ENCODE measurements around the gene CDY2B. TPM values are rescaled to one million over a fixed set of nuclear protein-coding genes. Genes with fewer than 3 reads are reported as not detected.
"Not testable (repeated sequence)": the region's sequence is repeated elsewhere in the genome, so short reads cannot be mapped to it uniquely, and the experiment has no call there.

The CDY2B gene
- total RNA-seq, result not detected

- CTCF ChIA-PET; H3K4me1 Mint-ChIP-seq (ENCODE audit: low read depth); H3K4me3 Mint-ChIP-seq; DNase-seq; H3K9me3 Mint-ChIP-seq; H3K36me3 Mint-ChIP-seq (ENCODE audit: low read depth); H3K27me3 Mint-ChIP-seq (ENCODE audit: low read depth); intact Hi-C loops (cut with micrococcal nuclease); H3K27ac Mint-ChIP-seq: not testable (repeated sequence)
Observed at GRCh38 chrY:17880120-17880519, at the start of gene CDY2B. TSS of gene CDY2B (minus strand) at chrY:17880220. CDS start at chrY:17879892, 328 bp downstream.

GRCh38 chrY:17908009-17908408, 28.0 kb upstream of the CDY2B start:
- not testable (repeated sequence) for H3K4me1 Mint-ChIP-seq (ENCODE audit: low read depth); H3K9me3 Mint-ChIP-seq; H3K27ac Mint-ChIP-seq

GRCh38 chrY:17907351-17907750, 27.3 kb upstream of the CDY2B start:
- H3K4me3 Mint-ChIP-seq; H3K27ac Mint-ChIP-seq; H3K9me3 Mint-ChIP-seq; H3K36me3 Mint-ChIP-seq (ENCODE audit: low read depth); CTCF ChIA-PET; H3K27me3 Mint-ChIP-seq (ENCODE audit: low read depth); DNase-seq; H3K4me1 Mint-ChIP-seq (ENCODE audit: low read depth); intact Hi-C loops (cut with micrococcal nuclease): not testable (repeated sequence)

More at GRCh38 chrY:17908009-17908408, 28.0 kb upstream of the CDY2B start:
- H3K27me3 Mint-ChIP-seq (ENCODE audit: low read depth); H3K4me3 Mint-ChIP-seq; DNase-seq; CTCF ChIA-PET; intact Hi-C loops (cut with micrococcal nuclease); H3K36me3 Mint-ChIP-seq (ENCODE audit: low read depth): not testable (repeated sequence)

GRCh38 chrY:17881697-17882096, 1.7 kb upstream of the CDY2B start:
- intact Hi-C loops (cut with micrococcal nuclease); H3K27ac Mint-ChIP-seq; DNase-seq; H3K4me1 Mint-ChIP-seq (ENCODE audit: low read depth); H3K4me3 Mint-ChIP-seq; H3K36me3 Mint-ChIP-seq (ENCODE audit: low read depth); CTCF ChIA-PET; H3K9me3 Mint-ChIP-seq; H3K27me3 Mint-ChIP-seq (ENCODE audit: low read depth): not testable (repeated sequence)

- intact Hi-C loops (cut with micrococcal nuclease); H3K4me3 Mint-ChIP-seq; H3K27ac Mint-ChIP-seq; H3K4me1 Mint-ChIP-seq (ENCODE audit: low read depth); H3K9me3 Mint-ChIP-seq; DNase-seq; H3K27me3 Mint-ChIP-seq (ENCODE audit: low read depth); H3K36me3 Mint-ChIP-seq (ENCODE audit: low read depth); CTCF ChIA-PET: not testable (repeated sequence)
Observed at GRCh38 chrY:17876767-17877166, 3.3 kb downstream of the CDY2B start.

- H3K4me1 Mint-ChIP-seq (ENCODE audit: low read depth); CTCF ChIA-PET; H3K27ac Mint-ChIP-seq; H3K27me3 Mint-ChIP-seq (ENCODE audit: low read depth); H3K9me3 Mint-ChIP-seq; H3K36me3 Mint-ChIP-seq (ENCODE audit: low read depth); H3K4me3 Mint-ChIP-seq; DNase-seq; intact Hi-C loops (cut with micrococcal nuclease): not testable (repeated sequence)
Observed at GRCh38 chrY:17875401-17875800, 4.6 kb downstream of the CDY2B start.

GRCh38 chrY:17871194-17871903, 8.7 kb downstream of the CDY2B start:
- H3K4me3 Mint-ChIP-seq; intact Hi-C loops (cut with micrococcal nuclease); DNase-seq; H3K36me3 Mint-ChIP-seq (ENCODE audit: low read depth); H3K27ac Mint-ChIP-seq; H3K4me1 Mint-ChIP-seq (ENCODE audit: low read depth); H3K9me3 Mint-ChIP-seq; H3K27me3 Mint-ChIP-seq (ENCODE audit: low read depth); CTCF ChIA-PET: not testable (repeated sequence)

GRCh38 chrY:17870737-17871136, 9.3 kb downstream of the CDY2B start:
- CTCF ChIA-PET; H3K27me3 Mint-ChIP-seq (ENCODE audit: low read depth); H3K4me3 Mint-ChIP-seq; H3K9me3 Mint-ChIP-seq; DNase-seq; H3K4me1 Mint-ChIP-seq (ENCODE audit: low read depth); intact Hi-C loops (cut with micrococcal nuclease); H3K36me3 Mint-ChIP-seq (ENCODE audit: low read depth); H3K27ac Mint-ChIP-seq: not testable (repeated sequence)

GRCh38 chrY:17867850-17868249, 12.2 kb downstream of the CDY2B start:
- CTCF ChIA-PET; H3K36me3 Mint-ChIP-seq (ENCODE audit: low read depth); DNase-seq; intact Hi-C loops (cut with micrococcal nuclease); H3K4me3 Mint-ChIP-seq; H3K9me3 Mint-ChIP-seq; H3K4me1 Mint-ChIP-seq (ENCODE audit: low read depth); H3K27ac Mint-ChIP-seq; H3K27me3 Mint-ChIP-seq (ENCODE audit: low read depth): not testable (repeated sequence)

GRCh38 chrY:17860634-17861033, 19.4 kb downstream of the CDY2B start:
- intact Hi-C loops (cut with micrococcal nuclease), result not testable (repeated sequence)

GRCh38 chrY:17856963-17857848, 22.8 kb downstream of the CDY2B start:
- H3K4me3 Mint-ChIP-seq; H3K27me3 Mint-ChIP-seq (ENCODE audit: low read depth); DNase-seq; CTCF ChIA-PET; intact Hi-C loops (cut with micrococcal nuclease); H3K4me1 Mint-ChIP-seq (ENCODE audit: low read depth); H3K36me3 Mint-ChIP-seq (ENCODE audit: low read depth); H3K27ac Mint-ChIP-seq; H3K9me3 Mint-ChIP-seq: not testable (repeated sequence)

More at GRCh38 chrY:17860634-17861033, 19.4 kb downstream of the CDY2B start:
- H3K9me3 Mint-ChIP-seq; DNase-seq; H3K36me3 Mint-ChIP-seq (ENCODE audit: low read depth); H3K4me3 Mint-ChIP-seq; CTCF ChIA-PET; H3K27me3 Mint-ChIP-seq (ENCODE audit: low read depth); H3K4me1 Mint-ChIP-seq (ENCODE audit: low read depth); H3K27ac Mint-ChIP-seq: not testable (repeated sequence)

- H3K9me3 Mint-ChIP-seq; H3K4me3 Mint-ChIP-seq; intact Hi-C loops (cut with micrococcal nuclease); H3K27me3 Mint-ChIP-seq (ENCODE audit: low read depth); H3K36me3 Mint-ChIP-seq (ENCODE audit: low read depth); H3K4me1 Mint-ChIP-seq (ENCODE audit: low read depth); DNase-seq; H3K27ac Mint-ChIP-seq; CTCF ChIA-PET: not testable (repeated sequence)
Observed at GRCh38 chrY:17856508-17856907, 23.5 kb downstream of the CDY2B start.

GRCh38 chrY:17849131-17849530, 30.9 kb downstream of the CDY2B start:
- CTCF ChIA-PET; DNase-seq; H3K36me3 Mint-ChIP-seq (ENCODE audit: low read depth); H3K27me3 Mint-ChIP-seq (ENCODE audit: low read depth); H3K27ac Mint-ChIP-seq; intact Hi-C loops (cut with micrococcal nuclease); H3K4me1 Mint-ChIP-seq (ENCODE audit: low read depth); H3K9me3 Mint-ChIP-seq; H3K4me3 Mint-ChIP-seq: not testable (repeated sequence)
